Ovary (tissue), 9 donors: ENCODE data around the gene HIVEP3. TPM values are rescaled to one million over a fixed set of nuclear protein-coding genes. Genes with fewer than 3 reads are reported as not detected.

Source experiments
- DNase-seq, 5 donors: peaks; one replicate each; pipeline ENCODE4 v3.0.0-alpha.2; 2019 to 2020
- H3K27ac ChIP-seq, 2 donors: fragments of 200-600 bp; one replicate each; pipeline versions ENCODE4 v1.5.1 to v1.8.0; 2019 to 2022
- H3K27me3 ChIP-seq: fragments of 200-600 bp; one replicate; pipeline ENCODE4 v1.8.0; 2022
- H3K36me3 ChIP-seq: fragments of 200-600 bp; sonication (generic); one replicate; pipeline ENCODE4 v1.5.1; 2019
- H3K4me1 ChIP-seq: one replicate; pipeline ENCODE4 v1.8.1; 2013; ENCODE audit warnings: mild to moderate bottlenecking, moderate library complexity; ENCODE audit not compliant: insufficient read depth
- H3K4me3 ChIP-seq: fragments of 200-600 bp; sonication (generic); one replicate; pipeline ENCODE4 v1.5.1; 2017
- H3K9me3 ChIP-seq, 2 donors: fragments of 200-600 bp in 1 of 2; sonication (generic) in 1 of 2; one replicate each; pipeline versions ENCODE4 v1.5.1 to v1.8.1; 2013 to 2019; ENCODE audit warnings: mild to moderate bottlenecking in 1 of 2, moderate library complexity in 1 of 2
- EP300 ChIP-seq: sonication (generic); formaldehyde crosslinking; IDR thresholded peaks from one replicate; pipeline ENCODE4 v1.6.1; 2017; ENCODE audit warnings: antibody characterized with exemption
- POLR2A ChIP-seq: fragments of 450-650 bp; IDR thresholded peaks from one replicate; pipeline ENCODE4 v1.6.1; 2017; ENCODE audit warnings: antibody characterized with exemption, mild to moderate bottlenecking, moderate library complexity
- WGBS, 3 donors: extraction: QIAGEN DNeasy Blood & Tissue Kit in 1 of 3; methylation state at CpG; one replicate each; pipeline versions ENCODE4 v1.1.5 to v1.1.7; 2013 to 2017; 5-methylcytosine and 5-hydroxymethylcytosine counted together
- intact Hi-C, 4 donors: fragments of 100-400 bp; cut with DNase I; formaldehyde crosslinking; loops; one replicate each; pipeline versions ENCODE4 v1.11.0 to v1.15.1; 2022 to 2023
- polyA plus RNA-seq, 2 donors: library from polyadenylated mRNA; stranded (reverse); fragments of 200-250 nt in 1 of 2; fragments of 350-450 nt in 1 of 2; fragmentation: Illumina TruSeq in 1 of 2; extraction: RNeasy Lipid Tissue Mini Kit (QIAGEN cat#74804) in 1 of 2; gene quantifications; one replicate each; pipeline ENCODE4 v1.2.3, GENCODE V29; 2013 to 2014
- total RNA-seq, 7 donors: library from RNA; depleted of rRNA in 2 of 7; stranded (reverse); fragments of >200 nt in 2 of 7; fragmentation: NEBNext Ultra II Directional in 3 of 7; extraction: Animal tissue kit (Norgen Biotek cat#: 25700) in 3 of 7; gene quantifications; one replicate each; pipeline versions ENCODE4 v1.1.0 to v1.2.4, GENCODE V29; 2016 to 2023
- TF ChIP-seq, protein P1 (sequence below), 3 donors: fragments of 450-650 bp in 2 of 3; fragments of 200-600 bp in 1 of 3; IDR thresholded peaks; one replicate each; pipeline versions ENCODE4 v1.5.1 to v1.8.0; 2016 to 2022; ENCODE audit warnings: antibody characterized with exemption in 3 of 3, mild to moderate bottlenecking in 1 of 3
- donor health status: DM: no; HTN: no; CAD: no; lungs with moderate emphysema.
- donor health status: DM: no; HTN: no; CAD: no.
- donor health status: Bipolar disorder and iron deficiency.
- donor health status: DM: yes; HTN: yes; CAD: no.
- donor health status: DM: no; HTN: no; CAD: no.
- donor health status: DM: yes; HTN: yes; CAD: no.

HIVEP3 gene
- total and polyA plus RNA-seq, 9 donors, result 3.0 to 7.5 (median 5.2) TPM

DNA sequence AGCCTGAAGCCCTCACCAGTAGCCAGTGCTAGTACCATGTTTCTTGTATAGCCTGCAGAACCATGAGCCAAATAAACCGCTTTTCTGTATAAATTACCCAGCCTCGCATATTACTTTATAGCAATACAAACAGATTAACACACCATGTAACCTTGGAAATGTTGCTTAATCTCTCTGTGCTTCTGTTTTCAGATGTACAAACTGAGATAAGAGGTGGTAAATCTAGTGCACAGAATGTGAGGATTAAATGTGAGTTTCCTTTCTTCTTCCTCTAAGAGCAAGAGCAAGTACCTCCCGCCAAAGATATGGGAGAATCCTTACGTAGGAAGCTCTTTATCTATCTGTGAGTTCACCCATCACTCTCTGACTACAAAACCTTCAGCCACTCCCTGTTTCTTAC, 128.4 kb downstream of the HIVEP3 start:
- Histone ChIP-seq H3K4me3 (no peak overlapping the region), H3K4me1 (no peaks in the 10 kb centered on the region), H3K36me3 (no peaks in the 10 kb centered on the region), H3K27ac (no peak overlapping the region), H3K9me3 (no peaks in the 10 kb centered on the region), H3K27me3 (no peaks in the 10 kb centered on the region)
- 69 to 90% (median 79%) methylated on average over 4 of the region's 4 CpGs for WGBS, 3 donors
- DNase-seq, result no peak
- TF ChIP-seq, protein P1, sequence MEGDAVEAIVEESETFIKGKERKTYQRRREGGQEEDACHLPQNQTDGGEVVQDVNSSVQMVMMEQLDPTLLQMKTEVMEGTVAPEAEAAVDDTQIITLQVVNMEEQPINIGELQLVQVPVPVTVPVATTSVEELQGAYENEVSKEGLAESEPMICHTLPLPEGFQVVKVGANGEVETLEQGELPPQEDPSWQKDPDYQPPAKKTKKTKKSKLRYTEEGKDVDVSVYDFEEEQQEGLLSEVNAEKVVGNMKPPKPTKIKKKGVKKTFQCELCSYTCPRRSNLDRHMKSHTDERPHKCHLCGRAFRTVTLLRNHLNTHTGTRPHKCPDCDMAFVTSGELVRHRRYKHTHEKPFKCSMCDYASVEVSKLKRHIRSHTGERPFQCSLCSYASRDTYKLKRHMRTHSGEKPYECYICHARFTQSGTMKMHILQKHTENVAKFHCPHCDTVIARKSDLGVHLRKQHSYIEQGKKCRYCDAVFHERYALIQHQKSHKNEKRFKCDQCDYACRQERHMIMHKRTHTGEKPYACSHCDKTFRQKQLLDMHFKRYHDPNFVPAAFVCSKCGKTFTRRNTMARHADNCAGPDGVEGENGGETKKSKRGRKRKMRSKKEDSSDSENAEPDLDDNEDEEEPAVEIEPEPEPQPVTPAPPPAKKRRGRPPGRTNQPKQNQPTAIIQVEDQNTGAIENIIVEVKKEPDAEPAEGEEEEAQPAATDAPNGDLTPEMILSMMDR (IDR thresholded peaks at IDR 0.05), result no peak
- no peak for TF ChIP-seq EP300
- TF ChIP-seq POLR2A, result no peak
- intact Hi-C loops, result no loop called here

DNA sequence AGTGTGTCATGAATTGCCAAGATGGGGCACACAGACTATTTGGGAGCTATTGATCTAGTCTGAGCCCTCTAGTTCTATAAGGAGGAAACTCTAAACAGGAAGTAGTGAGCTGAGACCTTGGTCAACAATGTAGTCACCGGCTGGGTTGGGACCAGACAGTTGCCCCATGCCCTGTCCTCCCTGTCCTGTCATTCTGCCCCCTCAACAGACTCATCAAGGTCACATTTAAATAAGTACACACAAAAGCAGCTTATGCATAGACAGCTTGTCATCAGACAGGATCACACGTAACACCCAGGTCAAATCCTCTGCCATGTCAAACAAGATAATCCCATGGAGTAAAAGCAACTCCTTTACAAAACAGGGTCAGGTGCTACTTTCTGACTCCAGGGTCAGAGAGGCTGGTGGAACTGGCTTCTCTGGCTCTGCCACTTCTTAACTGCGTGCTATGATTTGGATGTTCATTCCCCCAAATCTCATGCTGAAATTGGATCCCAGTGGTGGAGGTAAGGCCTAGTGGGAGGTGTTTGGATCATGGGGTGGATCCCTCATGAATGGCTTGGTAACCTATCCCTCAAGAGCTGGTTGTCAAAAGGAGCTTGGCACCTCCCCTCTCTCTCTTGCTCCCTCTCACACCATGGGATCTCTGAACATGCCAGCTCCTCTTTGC, 128.9 kb downstream of the HIVEP3 start:
- no peak overlapping the region for H3K27ac ChIP-seq
- no peaks in the 10 kb centered on the region for H3K4me1 ChIP-seq
- H3K4me3 ChIP-seq, result no peak overlapping the region
- no peaks in the 10 kb centered on the region for H3K27me3 ChIP-seq
- 82 to 91% (median 84%) methylated on average over 3 of the region's 3 CpGs for WGBS, 3 donors
- DNase-seq, result no peak
- TF ChIP-seq, protein P1 (IDR thresholded peaks at IDR 0.05), result no peak
- TF ChIP-seq EP300 (no peak), POLR2A (no peak)
- H3K9me3 ChIP-seq, result no peaks in the 10 kb centered on the region
- intact Hi-C loops, result no loop called here
- no peaks in the 10 kb centered on the region for H3K36me3 ChIP-seq

- Histone ChIP-seq H3K27ac (no peak overlapping the region), H3K4me1 (no peaks in the 10 kb centered on the region), H3K4me3 (no peak overlapping the region), H3K36me3 (no peaks in the 10 kb centered on the region), H3K27me3 (no peaks in the 10 kb centered on the region), H3K9me3 (no peaks in the 10 kb centered on the region)
- 75 to 76% (median 76%) methylated on average over 3 of the region's 3 CpGs for WGBS, 3 donors
- no peak for TF ChIP-seq POLR2A
- TF ChIP-seq, protein P1 (IDR thresholded peaks at IDR 0.05), result no peak
- intact Hi-C loops, result no loop called here
- no peak for DNase-seq
These were observed 130.3 kb downstream of the HIVEP3 start for GRCh38 chr1:41788427-41788826.

DNA sequence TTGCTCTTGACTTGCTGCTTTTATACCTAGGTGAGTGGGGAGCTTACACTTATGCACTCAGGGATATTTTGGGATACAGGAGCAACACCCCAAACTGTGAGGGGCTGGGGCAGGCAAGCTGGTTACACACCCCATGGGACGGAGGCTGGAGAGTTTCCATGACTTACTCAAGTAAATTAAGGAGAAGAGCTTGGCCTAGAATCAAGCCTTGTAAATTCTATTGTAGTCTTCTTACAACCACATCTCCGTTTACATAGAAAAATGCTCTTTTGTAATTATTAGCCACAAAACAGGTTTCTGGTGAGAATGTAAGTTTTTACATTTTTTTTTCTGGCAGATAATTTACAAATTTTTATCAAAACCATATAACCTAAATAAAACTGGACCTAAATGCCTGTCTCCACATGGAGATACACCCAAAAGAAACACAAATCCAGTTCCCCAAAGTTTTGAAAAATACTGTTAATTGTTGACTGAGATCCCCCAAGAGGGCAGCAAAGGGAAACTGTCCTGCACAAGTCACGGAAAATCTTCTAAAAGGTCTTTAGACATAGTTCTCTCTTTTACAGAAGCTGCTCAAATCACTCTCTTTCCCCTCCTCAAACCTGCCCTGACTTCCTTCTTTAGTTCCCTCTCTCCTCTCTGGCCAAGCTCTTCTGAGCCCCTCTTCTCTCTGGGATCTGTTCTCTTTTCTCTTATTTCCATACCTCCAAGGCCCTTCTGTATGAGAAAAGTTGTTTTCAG, 134.0 kb downstream of the HIVEP3 start:
- Histone ChIP-seq H3K27me3 (no peaks in the 10 kb centered on the region), H3K9me3 (no peaks in the 10 kb centered on the region), H3K4me1 (no peaks in the 10 kb centered on the region), H3K36me3 (no peaks in the 10 kb centered on the region), H3K27ac (no peak overlapping the region), H3K4me3 (no peak overlapping the region)
- 61 to 75% (median 72%) methylated on average over 3 of the region's 3 CpGs for WGBS, 3 donors
- no peak for DNase-seq
- no peak for TF ChIP-seq POLR2A
- no peak for TF ChIP-seq EP300
- TF ChIP-seq, protein P1 (IDR thresholded peaks at IDR 0.05), result no peak
- intact Hi-C loops, result no loop called here
